ENCODE measurements around the gene MAPK7.

Gene MAPK7

DNA sequence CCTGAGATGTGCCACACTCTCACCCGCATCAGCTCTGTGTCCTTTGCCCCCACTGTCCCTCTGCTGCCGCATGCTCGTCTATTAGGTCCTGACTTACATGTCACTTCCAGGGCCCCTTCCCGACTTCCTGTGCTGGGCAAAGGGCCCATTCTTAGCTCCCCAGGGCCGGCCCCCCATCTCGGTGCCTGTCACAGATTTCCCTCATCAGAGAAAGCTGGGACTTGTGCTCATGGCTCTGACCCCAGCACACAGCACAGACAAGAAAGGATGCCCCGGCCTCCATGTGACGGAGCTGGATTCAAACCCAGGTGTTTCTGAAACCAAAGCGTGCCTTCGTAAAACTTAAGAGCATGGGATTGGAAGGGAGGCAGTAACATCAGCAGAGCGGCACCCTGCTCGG is 5.9 kb upstream of the MAPK7 start:
- TF ChIP-seq, protein P1, sequence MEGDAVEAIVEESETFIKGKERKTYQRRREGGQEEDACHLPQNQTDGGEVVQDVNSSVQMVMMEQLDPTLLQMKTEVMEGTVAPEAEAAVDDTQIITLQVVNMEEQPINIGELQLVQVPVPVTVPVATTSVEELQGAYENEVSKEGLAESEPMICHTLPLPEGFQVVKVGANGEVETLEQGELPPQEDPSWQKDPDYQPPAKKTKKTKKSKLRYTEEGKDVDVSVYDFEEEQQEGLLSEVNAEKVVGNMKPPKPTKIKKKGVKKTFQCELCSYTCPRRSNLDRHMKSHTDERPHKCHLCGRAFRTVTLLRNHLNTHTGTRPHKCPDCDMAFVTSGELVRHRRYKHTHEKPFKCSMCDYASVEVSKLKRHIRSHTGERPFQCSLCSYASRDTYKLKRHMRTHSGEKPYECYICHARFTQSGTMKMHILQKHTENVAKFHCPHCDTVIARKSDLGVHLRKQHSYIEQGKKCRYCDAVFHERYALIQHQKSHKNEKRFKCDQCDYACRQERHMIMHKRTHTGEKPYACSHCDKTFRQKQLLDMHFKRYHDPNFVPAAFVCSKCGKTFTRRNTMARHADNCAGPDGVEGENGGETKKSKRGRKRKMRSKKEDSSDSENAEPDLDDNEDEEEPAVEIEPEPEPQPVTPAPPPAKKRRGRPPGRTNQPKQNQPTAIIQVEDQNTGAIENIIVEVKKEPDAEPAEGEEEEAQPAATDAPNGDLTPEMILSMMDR (IDR thresholded peaks at IDR 0.05; ENCODE audit: control insufficient read depth, insufficient read depth, low read depth, low read length, missing control alignments), result no peak
- H3K4me3 ChIP-seq (ENCODE audit: control insufficient read depth, low read depth, low read length), result no peak overlapping the region
- DNase-seq (ENCODE audit: low read depth), result no peak

DNA sequence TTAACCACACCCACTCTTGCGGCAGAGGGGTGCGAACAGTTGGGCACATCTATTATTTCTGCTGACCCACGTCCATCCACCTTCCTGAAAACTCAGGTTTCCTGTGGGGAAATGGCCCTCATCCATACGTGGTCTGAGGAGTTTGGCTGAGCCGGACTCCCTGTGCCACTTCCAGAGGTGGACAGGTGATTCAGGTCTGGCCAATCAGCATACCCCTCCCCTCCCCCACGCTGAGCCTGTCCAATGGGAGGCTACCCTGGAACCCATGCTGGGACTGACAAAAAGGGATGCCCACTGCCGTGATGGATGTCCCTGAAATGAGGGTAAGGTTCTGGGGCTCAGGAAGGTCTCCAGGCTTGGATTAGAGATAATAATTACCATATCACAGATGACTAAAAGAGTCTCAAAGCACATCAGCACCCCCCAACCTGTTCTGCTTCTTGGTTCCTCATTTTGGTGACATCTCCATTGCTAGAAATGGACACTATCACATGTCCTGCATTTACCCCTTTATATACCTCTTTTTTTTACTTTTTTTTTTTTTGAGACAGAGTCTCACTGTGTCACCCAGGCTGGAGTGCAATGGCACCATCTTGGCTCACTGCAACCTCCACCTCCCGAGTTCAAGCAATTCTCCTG is 5.3 kb upstream of the MAPK7 start:
- no peak overlapping the region for H3K4me3 ChIP-seq (ENCODE audit: control insufficient read depth, low read depth, low read length)

DNA sequence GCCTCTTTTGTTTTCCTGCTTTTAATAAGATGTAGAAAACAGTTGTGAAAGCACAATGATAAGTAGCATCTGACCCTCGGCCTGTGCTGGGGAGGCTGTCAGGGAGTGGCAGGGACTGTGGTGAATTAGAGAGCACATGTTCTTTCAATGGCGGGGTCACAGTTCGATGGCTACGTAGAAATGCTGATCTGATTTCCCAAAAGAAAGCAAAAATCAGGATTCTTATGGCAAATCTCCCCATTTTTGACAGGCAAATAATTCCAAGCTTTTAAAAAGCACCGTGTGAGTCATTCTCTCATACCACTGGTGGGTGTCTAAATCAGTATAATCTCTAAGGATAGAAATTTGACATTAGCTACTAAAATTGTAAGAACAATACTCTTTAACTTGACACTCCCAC is 4.2 kb upstream of the MAPK7 start:
- H3K4me3 ChIP-seq (ENCODE audit: control insufficient read depth, low read depth, low read length), result no peak overlapping the region
- TF ChIP-seq, protein P1 (IDR thresholded peaks at IDR 0.05; ENCODE audit: control insufficient read depth, insufficient read depth, low read depth, low read length, missing control alignments), result no peak

More for the DNA sequence above, 5.3 kb upstream of the MAPK7 start:
- DNase-seq (ENCODE audit: low read depth), result no peak
- TF ChIP-seq, protein P1 (IDR thresholded peaks at IDR 0.05; ENCODE audit: control insufficient read depth, insufficient read depth, low read depth, low read length, missing control alignments), result no peak

DNA sequence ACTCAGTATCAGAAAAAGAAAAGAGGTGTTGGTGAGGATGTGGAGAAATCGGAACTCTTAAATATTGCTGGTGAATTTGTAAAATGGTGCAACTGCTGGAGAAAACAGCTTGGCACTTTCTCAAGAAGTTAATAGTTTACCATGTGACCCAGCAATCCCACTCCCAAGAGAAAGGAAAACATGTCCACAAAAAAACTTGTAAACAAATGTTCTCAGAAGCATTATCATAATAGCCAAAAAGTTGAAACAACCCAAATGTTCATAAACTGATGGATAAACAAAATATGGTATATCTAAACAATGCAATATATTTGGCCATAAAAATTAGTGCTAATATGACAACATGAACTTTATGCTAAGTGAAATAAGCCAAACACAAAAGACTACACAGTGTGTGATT is 2.6 kb upstream of the MAPK7 start:
- DNase-seq (ENCODE audit: low read depth), result no peak
- no peak overlapping the region for H3K4me3 ChIP-seq (ENCODE audit: control insufficient read depth, low read depth, low read length)
- TF ChIP-seq, protein P1 (IDR thresholded peaks at IDR 0.05; ENCODE audit: control insufficient read depth, insufficient read depth, low read depth, low read length, missing control alignments), result no peak

More for the DNA sequence above, 4.2 kb upstream of the MAPK7 start:
- DNase-seq (ENCODE audit: low read depth), result no peak

DNA sequence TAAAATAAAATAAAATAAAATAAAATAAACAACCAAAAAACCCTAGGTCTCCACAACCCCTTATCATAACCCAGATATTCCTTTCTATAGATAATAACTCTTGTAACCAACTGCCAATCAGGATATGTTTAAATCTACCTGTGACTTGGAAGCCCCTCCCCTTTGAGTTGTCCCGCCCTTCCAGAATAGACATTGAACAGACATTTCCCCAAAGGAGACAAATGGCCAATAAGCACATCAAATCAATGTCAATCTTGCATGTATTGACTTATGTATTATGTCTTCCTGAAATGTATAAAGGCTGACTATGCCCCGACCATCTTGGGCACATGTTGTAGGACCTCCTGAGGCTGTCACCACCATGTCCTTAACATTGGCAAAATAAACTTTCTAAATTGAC is 1.5 kb upstream of the MAPK7 start:
- DNase-seq (ENCODE audit: low read depth), result no peak
- TF ChIP-seq, protein P1 (IDR thresholded peaks at IDR 0.05; ENCODE audit: control insufficient read depth, insufficient read depth, low read depth, low read length, missing control alignments), result no peak
- H3K4me3 ChIP-seq (ENCODE audit: control insufficient read depth, low read depth, low read length), result peak overlapping the region; percentile 74

DNA sequence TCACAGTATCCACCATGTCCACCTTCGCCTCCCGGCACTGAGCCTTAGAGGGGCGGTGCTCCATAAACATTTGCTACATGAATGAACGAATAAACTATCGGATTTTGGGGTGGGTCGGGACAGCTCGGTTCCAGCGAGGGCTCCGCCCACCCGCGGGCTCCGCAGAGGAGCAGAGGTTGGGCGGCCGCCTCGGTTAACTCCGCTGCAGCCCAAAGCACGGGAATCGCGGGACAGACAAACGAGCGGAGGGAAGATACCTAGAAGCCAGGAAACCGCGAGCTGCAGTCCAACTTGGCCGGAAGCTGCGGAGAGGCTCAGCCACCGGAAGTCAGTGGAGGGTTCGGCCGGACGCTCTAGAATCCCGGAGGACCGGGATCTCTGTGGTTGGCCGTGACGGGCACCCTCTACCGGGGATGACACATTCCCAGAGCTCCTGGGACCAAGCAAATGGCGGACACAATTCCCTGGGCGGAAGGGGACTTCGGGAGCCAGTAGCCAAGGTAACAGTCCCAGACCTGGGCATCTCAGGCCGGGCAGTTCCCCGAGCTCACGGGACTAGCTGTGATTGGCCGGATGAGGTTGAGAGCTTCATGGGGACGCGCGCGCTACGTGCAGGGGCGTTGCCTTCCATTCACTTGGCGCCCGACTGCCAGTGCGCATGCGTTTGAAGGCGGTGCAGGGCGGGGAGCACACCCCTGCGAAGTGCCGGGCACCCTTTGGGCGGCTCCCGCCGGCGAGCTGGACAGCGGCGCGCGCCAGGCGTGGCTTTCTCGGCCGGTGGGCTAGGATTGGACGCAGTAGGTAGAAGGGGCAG is 489 bp upstream of the MAPK7 start:
- H3K4me3 ChIP-seq (ENCODE audit: control insufficient read depth, low read depth, low read length), result peak overlapping the region; percentile 83
- TF ChIP-seq, protein P1 (IDR thresholded peaks at IDR 0.05; ENCODE audit: control insufficient read depth, insufficient read depth, low read depth, low read length, missing control alignments), result no peak
- peak; percentile 97 for DNase-seq (ENCODE audit: low read depth)

All from AG09309 (cell line).